ENCODE results near the gene USP47. TPM values are rescaled to one million over a fixed set of nuclear protein-coding genes. Genes with fewer than 3 reads are reported as not detected.

Gene USP47
- total RNA-seq, 1 experiment from 2014 or later = 50.4 TPM

DNA sequence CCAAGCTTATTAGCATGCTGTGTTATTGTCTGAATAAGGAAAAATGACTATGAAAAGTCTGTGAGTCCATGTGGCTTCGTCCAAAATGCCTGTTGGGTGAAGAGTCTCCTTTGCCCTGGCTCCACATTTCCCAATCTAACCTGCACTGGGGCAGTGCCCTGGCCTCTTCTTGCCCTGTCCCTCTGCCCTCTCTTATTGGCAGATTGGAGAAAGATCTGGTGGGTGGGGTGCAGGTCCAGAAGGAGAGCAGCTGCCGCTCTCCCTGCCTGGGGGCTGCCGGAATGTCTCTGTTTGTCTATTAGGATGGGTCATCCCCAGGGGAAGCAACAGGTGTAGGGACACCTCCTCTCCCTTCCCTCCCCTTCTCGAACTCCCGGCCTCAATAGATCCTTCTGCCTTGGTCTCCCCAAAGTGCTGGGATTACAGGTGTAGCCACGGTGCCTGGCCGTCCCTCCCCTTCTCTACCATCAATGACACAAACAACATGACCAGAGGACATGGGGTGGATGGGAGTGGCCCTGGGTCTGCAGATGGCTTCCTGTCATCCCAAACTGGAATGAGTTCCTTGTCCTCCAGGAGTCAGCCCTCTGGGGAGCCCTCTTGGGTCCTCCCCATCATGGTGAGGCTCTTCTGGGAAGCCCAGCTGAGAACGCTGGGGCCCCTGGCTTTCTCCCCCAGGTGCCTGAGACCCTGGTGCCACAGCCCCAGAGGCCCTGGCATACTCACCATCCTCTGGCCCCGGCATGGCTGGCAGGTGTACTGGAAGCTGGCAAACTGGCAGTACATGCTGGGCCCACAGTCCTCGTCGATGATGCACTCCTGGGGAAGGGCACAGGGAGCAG lies 126.1 kb downstream of the USP47 start:
- BruUV-seq (replicated peaks) = no TSS peak
- CTCF ChIA-PET = interaction anchor here (0.8 to 1.8 kb wide), 5 partner anchors 10 to 76 kb away, joined by 3 to 11 read pairs (median 3); no protein-coding TSS in a partner anchor
- H3K36me3 Mint-ChIP-seq (ENCODE audit: insufficient read depth, unreplicated experiment) = peaks cover 66% of the 10 kb centered on the region

DNA sequence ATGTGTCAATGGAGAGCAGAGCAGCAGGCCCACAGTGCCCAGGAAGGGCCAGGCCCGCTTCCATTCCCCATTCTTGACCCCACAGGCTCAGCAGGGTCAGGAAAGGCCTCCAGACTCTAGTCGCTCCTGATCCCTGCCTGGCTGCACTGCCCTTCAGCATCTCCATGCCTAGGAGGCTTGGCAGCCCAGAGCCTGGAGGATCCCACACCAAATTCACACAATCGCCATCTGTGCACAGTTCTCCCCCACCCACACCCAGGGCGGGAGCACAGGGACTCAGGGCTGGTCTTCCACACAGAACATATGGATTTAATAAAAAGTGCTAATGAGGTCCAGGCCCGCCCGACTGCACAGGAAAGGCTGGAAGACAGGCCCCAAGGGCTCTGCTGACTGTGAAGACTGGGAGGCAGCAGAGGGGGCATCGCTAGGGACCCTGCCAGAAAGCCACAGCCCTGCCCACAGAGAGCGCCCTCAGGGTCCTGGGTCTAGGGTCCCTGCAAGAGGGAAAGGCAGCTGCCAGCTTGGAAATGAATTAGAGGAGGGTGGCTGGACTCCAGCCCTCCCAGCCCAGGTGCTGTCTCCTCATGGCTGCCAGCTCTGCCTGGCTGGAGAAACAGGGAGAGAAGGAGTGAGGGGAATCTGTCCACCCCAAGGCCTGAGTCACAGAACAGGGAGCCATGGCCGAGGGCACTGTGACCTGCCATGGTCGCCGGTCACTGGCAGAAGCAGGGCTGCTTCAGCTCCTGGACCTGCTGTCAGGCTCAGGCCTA lies 126.9 kb downstream of the USP47 start:
- no peak overlapping the region for H3K27ac Mint-ChIP-seq (ENCODE audit: unreplicated experiment)
- TF ChIP-seq, protein P1, sequence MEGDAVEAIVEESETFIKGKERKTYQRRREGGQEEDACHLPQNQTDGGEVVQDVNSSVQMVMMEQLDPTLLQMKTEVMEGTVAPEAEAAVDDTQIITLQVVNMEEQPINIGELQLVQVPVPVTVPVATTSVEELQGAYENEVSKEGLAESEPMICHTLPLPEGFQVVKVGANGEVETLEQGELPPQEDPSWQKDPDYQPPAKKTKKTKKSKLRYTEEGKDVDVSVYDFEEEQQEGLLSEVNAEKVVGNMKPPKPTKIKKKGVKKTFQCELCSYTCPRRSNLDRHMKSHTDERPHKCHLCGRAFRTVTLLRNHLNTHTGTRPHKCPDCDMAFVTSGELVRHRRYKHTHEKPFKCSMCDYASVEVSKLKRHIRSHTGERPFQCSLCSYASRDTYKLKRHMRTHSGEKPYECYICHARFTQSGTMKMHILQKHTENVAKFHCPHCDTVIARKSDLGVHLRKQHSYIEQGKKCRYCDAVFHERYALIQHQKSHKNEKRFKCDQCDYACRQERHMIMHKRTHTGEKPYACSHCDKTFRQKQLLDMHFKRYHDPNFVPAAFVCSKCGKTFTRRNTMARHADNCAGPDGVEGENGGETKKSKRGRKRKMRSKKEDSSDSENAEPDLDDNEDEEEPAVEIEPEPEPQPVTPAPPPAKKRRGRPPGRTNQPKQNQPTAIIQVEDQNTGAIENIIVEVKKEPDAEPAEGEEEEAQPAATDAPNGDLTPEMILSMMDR (IDR thresholded peaks at IDR 0.05; ENCODE audit: insufficient read depth in 1 of 2, low read depth in 1 of 2, low read length in 1 of 2, severe bottlenecking in 1 of 2, unreplicated experiment in 1 of 2) = no peak
- peaks cover 10% of the 10 kb centered on the region for H3K36me3 ChIP-seq (ENCODE audit: control insufficient read depth, insufficient read depth, low read length)
- CTCF ChIA-PET = no interaction called here
- peaks cover 61% of the 10 kb centered on the region for H3K36me3 Mint-ChIP-seq (ENCODE audit: insufficient read depth, unreplicated experiment)
- H3K4me1 Mint-ChIP-seq (ENCODE audit: low read depth, unreplicated experiment) = peaks cover 24% of the 10 kb centered on the region
- intact Hi-C loops (cut with micrococcal nuclease; ENCODE audit: unreplicated experiment) = no loop called here
- H3K9me3 Mint-ChIP-seq (ENCODE audit: unreplicated experiment) = no peaks in the 10 kb centered on the region
- H3K4me3 Mint-ChIP-seq (ENCODE audit: unreplicated experiment) = no peak overlapping the region
- no peak for DNase-seq
- no peaks in the 10 kb centered on the region for H3K27me3 ChIP-seq (replicated peaks; ENCODE audit: control insufficient read depth, insufficient read depth, low read length)
- peaks cover 21% of the 10 kb centered on the region for H3K4me1 ChIP-seq
- H3K9me3 ChIP-seq = no peaks in the 10 kb centered on the region
- no TSS peak for BruUV-seq (replicated peaks)
- H3K27me3 Mint-ChIP-seq (ENCODE audit: insufficient read depth, unreplicated experiment) = no peaks in the 10 kb centered on the region
- POLR2A ChIA-PET = interaction anchor here (0.6 kb wide), 1 partner anchor 12 kb away, joined by 5 read pairs; no protein-coding TSS in a partner anchor
- no peak overlapping the region for H3K4me3 ChIP-seq (ENCODE audit: low read depth, low read length)

More for the DNA sequence above, 126.1 kb downstream of the USP47 start:
- Histone ChIP-seq H3K4me1 (peaks cover 21% of the 10 kb centered on the region), H3K36me3 (ENCODE audit: control insufficient read depth, insufficient read depth, low read length) (peaks cover 11% of the 10 kb centered on the region), H3K9me3 (no peaks in the 10 kb centered on the region), H3K27me3 (replicated peaks; ENCODE audit: control insufficient read depth, insufficient read depth, low read length) (no peaks in the 10 kb centered on the region), H3K4me3 (ENCODE audit: low read depth, low read length) (no peak overlapping the region)
- TF ChIP-seq, protein P1 (IDR thresholded peaks at IDR 0.05; ENCODE audit: insufficient read depth in 1 of 2, low read depth in 1 of 2, low read length in 1 of 2, severe bottlenecking in 1 of 2, unreplicated experiment in 1 of 2) = no peak
- H3K4me1 Mint-ChIP-seq (ENCODE audit: low read depth, unreplicated experiment) = peaks cover 24% of the 10 kb centered on the region
- H3K4me3 Mint-ChIP-seq (ENCODE audit: unreplicated experiment) = no peak overlapping the region
- no peak for DNase-seq
- H3K27me3 Mint-ChIP-seq (ENCODE audit: insufficient read depth, unreplicated experiment) = no peaks in the 10 kb centered on the region
- H3K27ac Mint-ChIP-seq (ENCODE audit: unreplicated experiment) = no peak overlapping the region
- POLR2A ChIA-PET = interaction anchor here (0.7 kb wide), 1 partner anchor 14 kb away, joined by 3 read pairs; no protein-coding TSS in a partner anchor
- H3K9me3 Mint-ChIP-seq (ENCODE audit: unreplicated experiment) = no peaks in the 10 kb centered on the region
- intact Hi-C loops (cut with micrococcal nuclease; ENCODE audit: unreplicated experiment) = no loop called here
